ENCODE results near the gene FCSK. TPM values are rescaled to one million over a fixed set of nuclear protein-coding genes. Genes with fewer than 3 reads are reported as not detected.

The FCSK gene
- total and polyA plus RNA-seq, 2 of the 13 experiments (the other 11 are each of a cell fraction or from before 2014, with no cell fraction given) = 9.1 to 19.2 TPM

- TF ChIP-seq ZNF691 (CRISPR knock-in tag; IDR thresholded peaks at IDR 0.05; ENCODE audit: borderline replicate concordance, low read depth) = peak; percentile 61; the same call in 1 of the 2 replicates
- TF ChIP-seq ZNF670 (CRISPR knock-in tag; IDR thresholded peaks at IDR 0.05; ENCODE audit: borderline replicate concordance) = peak; percentile 29; the same call in 1 of the 2 replicates
- TF ChIP-seq TBX3 (IDR thresholded peaks at IDR 0.05; ENCODE audit: borderline replicate concordance) = no peak
- TF ChIP-seq GRHL1 (CRISPR knock-in tag; conservative IDR thresholded peaks at IDR 0.05) = no peak
- TF ChIP-seq HINFP (CRISPR knock-in tag; IDR thresholded peaks at IDR 0.05; ENCODE audit: low read depth) = no peak
- TF ChIP-seq ZNF839 (CRISPR knock-in tag; IDR thresholded peaks at IDR 0.05; ENCODE audit: borderline replicate concordance) = no peak
- peak; percentile 11 for TF ChIP-seq TBL1XR1 (IDR thresholded peaks at IDR 0.05; ENCODE audit: borderline replicate concordance, low read length, partially characterized antibody)
- no peak for TF ChIP-seq EHMT2 (IDR thresholded peaks at IDR 0.05; ENCODE audit: borderline replicate concordance, low read depth, low read length)
- no peak for TF ChIP-seq KLF6 (CRISPR knock-in tag; IDR thresholded peaks at IDR 0.05)
Measured at GRCh38 chr16:70430667-70431536, 23.5 kb upstream of the FCSK start (continued).

All from HepG2 (cell line).